HG02571 (cell line): ENCODE data around the gene RIPK1.
"Not testable (repeated sequence)": the region's sequence is repeated elsewhere in the genome, so short reads cannot be mapped to it uniquely, and the experiment has no call there.

Experiments used
- ATAC-seq: cut with Tn5 transposase; IDR thresholded peaks from one replicate; pipeline ENCODE4 v1.9.1; 2021; ENCODE audit warnings: mild to moderate bottlenecking, moderate library complexity; ENCODE audit not compliant: unreplicated experiment

Gene RIPK1

GRCh38 chr6:3133515-3133914 lies 65.2 kb downstream of the RIPK1 start:
- ATAC-seq: no peak

DNA sequence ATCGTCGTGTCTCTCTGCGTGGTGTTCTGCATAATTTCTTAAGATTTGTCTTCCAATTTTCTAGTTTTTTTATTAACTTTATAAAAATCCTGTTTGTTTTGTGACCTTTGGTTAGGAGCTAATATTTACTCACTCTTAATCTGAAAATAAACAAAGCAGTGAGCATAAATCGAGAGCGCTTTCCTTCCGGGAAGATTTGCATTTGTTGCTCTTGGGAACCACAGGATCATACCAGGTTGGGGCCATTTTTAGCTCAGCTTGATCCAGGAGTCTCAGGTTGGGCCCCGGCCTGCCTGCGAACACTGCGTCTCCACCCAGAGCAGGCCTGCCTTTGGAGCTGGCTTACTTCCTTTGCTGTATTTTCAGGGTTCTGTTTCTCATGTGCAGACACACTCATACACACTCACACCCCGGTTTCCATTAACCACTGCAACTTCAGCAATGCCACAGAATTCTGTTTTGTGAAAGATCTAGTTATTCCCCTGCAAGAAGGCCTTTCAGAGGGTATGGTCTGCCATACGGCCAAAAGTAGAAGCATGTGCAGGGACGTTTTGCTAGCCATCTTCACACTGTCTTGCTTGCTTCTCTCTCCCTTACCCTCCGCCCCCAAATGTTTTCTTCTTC lies 67.5 kb downstream of the RIPK1 start:
- ATAC-seq: no peak

- no peak for ATAC-seq
Measured at GRCh38 chr6:3136292-3137011, 68.2 kb downstream of the RIPK1 start.

GRCh38 chr6:3137057-3137777 lies 68.9 kb downstream of the RIPK1 start:
- no peak for ATAC-seq

GRCh38 chr6:3137873-3138272 lies 69.6 kb downstream of the RIPK1 start:
- ATAC-seq: not testable (repeated sequence)

- no peak for ATAC-seq
Measured at GRCh38 chr6:3138341-3138740, 70.0 kb downstream of the RIPK1 start.

- no peak for ATAC-seq
Measured at GRCh38 chr6:3139090-3139903, 71.0 kb downstream of the RIPK1 start.

DNA sequence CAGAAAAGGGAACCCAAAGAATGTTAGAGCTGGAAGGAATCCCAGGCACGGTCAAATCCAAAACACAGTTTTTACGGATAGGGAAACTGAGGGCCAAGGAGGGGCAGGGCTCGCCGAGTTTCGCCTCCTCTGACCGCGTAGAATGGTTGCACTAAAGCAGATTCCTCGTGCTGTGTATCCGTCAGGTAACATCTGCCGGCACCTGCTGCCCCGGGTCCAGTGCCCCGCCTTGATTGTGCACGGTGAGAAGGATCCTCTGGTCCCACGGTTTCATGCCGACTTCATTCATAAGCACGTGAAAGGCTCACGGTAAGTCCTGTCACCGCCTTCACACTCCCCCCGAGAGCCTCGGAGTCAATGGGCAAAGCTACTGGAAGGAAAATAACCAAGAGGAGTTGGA lies 71.9 kb downstream of the RIPK1 start:
- no peak for ATAC-seq

GRCh38 chr6:3142536-3142935 lies 74.2 kb downstream of the RIPK1 start:
- no peak for ATAC-seq

DNA sequence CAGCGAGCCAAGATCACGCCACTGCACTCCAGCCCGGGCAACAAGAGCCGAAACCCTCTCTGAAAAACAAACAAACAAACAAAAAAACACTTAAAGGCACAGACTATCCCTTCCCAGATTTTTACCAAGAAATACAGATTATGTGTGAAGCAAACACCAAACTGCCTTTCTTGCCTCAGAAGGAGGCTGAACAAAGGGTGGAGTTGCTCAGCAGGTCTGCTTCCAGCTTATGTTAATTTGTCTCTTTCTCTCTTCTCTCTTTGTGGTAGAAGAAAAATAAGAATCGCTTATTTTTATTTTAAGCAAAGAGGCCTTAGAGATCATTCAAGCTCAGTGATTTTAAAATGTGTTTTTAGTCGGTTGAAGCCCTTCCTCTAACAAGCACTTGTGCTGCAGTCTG lies 74.9 kb downstream of the RIPK1 start:
- ATAC-seq: no peak

DNA sequence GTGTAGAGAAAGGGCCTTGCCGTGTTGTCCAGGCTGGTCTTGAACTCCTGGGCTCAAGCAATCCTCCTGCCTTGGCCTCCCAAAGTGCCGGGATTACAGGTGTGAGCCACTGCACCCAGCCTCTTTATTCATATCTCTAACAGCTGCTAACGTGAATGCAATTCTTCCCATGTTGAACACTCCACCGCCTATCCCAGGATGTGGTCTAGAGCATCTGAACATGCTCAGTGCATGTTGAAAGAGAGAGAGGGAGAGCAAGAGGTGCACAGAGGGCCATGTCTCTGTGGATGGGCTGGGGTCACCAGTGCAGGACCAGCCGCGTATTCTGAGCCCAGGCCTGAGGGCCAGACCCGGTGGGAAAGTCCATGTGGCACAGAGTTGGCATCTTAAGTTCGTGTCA lies 76.3 kb downstream of the RIPK1 start:
- no peak for ATAC-seq

DNA sequence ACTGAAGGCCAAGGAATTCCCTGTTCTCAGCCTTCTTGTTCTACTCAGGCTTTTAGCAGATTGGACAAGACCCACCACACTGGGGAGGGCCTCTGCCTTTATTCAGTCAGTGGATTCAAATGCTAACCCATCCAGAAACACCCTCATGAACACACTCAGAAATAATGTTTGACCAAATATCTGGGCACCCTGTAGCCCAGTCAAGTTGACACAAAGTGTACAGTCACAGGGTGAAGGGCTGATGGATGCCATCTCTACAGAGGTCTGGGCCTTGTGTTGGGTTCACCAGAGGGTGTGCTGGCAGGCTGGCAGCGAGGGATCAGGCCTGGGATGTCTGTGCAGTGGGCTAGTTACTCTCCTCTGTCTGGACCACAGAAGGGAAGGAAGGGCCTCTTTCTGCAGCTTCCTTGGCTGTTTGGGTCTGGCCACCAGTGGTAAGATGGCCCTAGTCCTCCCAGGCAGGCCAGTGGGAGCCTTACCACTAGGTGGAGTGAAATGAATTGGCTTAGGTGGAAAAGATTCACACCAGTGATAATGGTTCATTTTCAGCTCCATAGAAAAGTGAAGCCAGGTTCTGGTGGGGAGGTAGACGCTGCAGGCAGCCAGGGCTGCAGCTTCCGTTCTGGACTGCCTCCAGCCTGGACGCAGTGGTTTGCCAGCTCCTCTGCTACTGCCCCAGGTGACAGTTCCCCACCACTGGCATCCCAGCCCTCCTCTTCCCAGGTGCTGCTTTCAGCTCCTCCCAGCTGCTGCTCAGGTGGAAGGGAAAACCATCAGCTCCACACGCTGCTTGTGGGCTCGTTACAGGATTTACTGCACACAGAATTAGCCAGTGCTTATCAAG lies 79.8 kb downstream of the RIPK1 start:
- ATAC-seq: no peak

- no peak for ATAC-seq
Measured at GRCh38 chr6:3151691-3152090, 83.4 kb downstream of the RIPK1 start.

DNA sequence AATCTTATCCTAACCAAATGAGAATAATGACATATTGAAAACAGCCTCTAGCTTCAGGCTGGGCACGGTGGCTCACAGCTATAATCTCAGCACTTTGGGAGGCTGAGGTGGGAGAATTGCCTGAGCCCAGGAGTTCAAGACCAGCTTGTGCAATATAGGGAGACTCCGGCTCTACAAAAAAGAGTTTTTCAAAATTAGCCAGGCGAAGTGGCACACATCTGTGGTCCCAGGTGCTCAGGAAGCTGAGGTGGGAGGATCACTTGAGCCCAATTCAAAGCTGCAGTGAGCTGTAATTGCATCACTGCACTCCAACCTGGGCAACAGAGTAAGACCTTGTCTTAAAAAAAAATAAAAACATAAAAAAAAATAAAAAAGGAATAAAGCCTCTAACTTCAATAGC lies 84.4 kb downstream of the RIPK1 start:
- no peak for ATAC-seq

GRCh38 chr6:3155416-3155815 lies 87.1 kb downstream of the RIPK1 start:
- ATAC-seq: not testable (repeated sequence)

GRCh38 chr6:3156184-3157130 lies 88.2 kb downstream of the RIPK1 start:
- ATAC-seq: not testable (repeated sequence)

GRCh38 chr6:3157131-3157933 lies 89.0 kb downstream of the RIPK1 start, which contains the start of gene TUBB2A:
TSS of gene TUBB2A (minus strand) at chr6:3157544. CDS start at chr6:3157463, 81 bp downstream.
- peak; percentile 68 for ATAC-seq
